H1 (cell line): ENCODE results near the gene KIF13A.

Experiments used
- GABPA ChIP-seq: IDR thresholded peaks from 2 replicates; pipeline ENCODE4 v1.6.1; 2011; ENCODE audit warnings: mild to moderate bottlenecking, low read length, moderate library complexity, borderline replicate concordance; ENCODE audit not compliant: insufficient read depth
- TF ChIP-seq, protein P1 (sequence below), 3 experiments: IDR thresholded peaks; 1 replicate in 2 of 3; 2 replicates in 1 of 3; pipeline versions ENCODE4 v1.5.1 to v1.6.1; 2011; ENCODE audit warnings: low read length in 3 of 3, mild to moderate bottlenecking in 3 of 3, inconsistent platforms in 2 of 3, low read depth in 1 of 3, moderate library complexity in 1 of 3; ENCODE audit not compliant: insufficient read depth in 1 of 3; ENCODE audit errors: control extremely low read depth in 1 of 3

DNA sequence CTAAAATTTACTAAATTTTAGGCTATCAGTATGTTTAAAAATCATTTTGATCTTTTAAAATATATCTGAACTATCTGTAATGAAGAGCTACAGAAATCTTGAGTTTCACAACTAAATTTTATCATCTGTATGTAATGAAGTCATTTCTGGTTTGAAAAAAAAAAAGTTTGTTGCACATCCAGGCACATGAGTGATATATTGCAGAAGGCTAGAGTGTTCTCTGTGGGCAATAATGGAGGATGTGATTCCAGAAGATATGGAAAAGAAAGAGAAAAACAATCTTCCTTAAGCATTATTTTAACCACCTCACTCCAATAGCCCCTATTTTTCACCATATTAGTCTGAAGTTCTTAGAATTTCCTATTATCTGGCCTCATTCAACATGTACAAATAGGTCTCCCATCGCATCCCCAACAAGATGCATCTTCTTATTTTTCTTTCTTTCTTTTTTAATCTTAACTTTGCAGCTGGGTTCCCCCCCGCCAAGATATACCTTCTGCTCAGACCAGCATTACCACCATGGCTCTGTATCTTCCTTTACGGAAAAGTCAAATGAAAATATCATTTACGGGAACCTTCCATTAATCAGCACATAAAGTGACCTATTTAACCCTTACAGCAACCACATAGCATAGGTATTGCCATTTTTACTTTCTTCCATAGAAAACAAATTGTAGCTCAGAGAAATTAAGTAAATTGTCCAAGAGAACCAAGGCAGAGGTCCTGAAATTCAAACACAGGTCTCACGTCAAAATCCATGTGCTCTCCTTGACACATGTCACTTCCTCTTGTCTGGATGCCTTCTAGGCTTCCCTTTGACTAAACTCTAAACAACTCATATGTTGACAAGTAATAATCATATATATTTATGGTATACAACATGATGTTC lies 116.9 kb downstream of the KIF13A start:
- TF ChIP-seq GABPA = no peak
- TF ChIP-seq, protein P1, sequence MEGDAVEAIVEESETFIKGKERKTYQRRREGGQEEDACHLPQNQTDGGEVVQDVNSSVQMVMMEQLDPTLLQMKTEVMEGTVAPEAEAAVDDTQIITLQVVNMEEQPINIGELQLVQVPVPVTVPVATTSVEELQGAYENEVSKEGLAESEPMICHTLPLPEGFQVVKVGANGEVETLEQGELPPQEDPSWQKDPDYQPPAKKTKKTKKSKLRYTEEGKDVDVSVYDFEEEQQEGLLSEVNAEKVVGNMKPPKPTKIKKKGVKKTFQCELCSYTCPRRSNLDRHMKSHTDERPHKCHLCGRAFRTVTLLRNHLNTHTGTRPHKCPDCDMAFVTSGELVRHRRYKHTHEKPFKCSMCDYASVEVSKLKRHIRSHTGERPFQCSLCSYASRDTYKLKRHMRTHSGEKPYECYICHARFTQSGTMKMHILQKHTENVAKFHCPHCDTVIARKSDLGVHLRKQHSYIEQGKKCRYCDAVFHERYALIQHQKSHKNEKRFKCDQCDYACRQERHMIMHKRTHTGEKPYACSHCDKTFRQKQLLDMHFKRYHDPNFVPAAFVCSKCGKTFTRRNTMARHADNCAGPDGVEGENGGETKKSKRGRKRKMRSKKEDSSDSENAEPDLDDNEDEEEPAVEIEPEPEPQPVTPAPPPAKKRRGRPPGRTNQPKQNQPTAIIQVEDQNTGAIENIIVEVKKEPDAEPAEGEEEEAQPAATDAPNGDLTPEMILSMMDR (IDR thresholded peaks at IDR 0.05; ENCODE audit: control extremely low read depth in 1 of 3, insufficient read depth in 1 of 3, low read depth in 1 of 3, low read length in 3 of 3) = no peak
